ENCODE results near the gene FXYD5.

Gene FXYD5

GRCh38 chr19:35184267-35184666 is 29.7 kb downstream of the FXYD5 start:
- H3K4me3 ChIP-seq (replicated peaks; ENCODE audit: insufficient read depth, low read length), result no peak overlapping the region

GRCh38 chr19:35184884-35185283 is 30.3 kb downstream of the FXYD5 start:
- no peaks in the 10 kb centered on the region for H3K27me3 ChIP-seq (ENCODE audit: insufficient read depth, poor library complexity, severe bottlenecking)
- H3K27ac ChIP-seq (replicated peaks), result no peak overlapping the region
- no peak for TF ChIP-seq CTCF (IDR thresholded peaks at IDR 0.05; ENCODE audit: insufficient read depth, low read length)
- TF ChIP-seq SPI1 (IDR thresholded peaks at IDR 0.05; ENCODE audit: borderline replicate concordance, low read depth), result no peak
- no peak for TF ChIP-seq REST (IDR thresholded peaks at IDR 0.05; ENCODE audit: insufficient replicate concordance, low read depth)
- no peak for TF ChIP-seq GABPA (IDR thresholded peaks at IDR 0.05; ENCODE audit: low read depth)
- TF ChIP-seq POLR2AphosphoS5 (IDR thresholded peaks at IDR 0.05; ENCODE audit: low read depth), result no peak
- H3K4me3 ChIP-seq (replicated peaks; ENCODE audit: insufficient read depth, low read length), result no peak overlapping the region
- no peak for DNase-seq (ENCODE audit: low read depth in 1 of 2, low spot score in 1 of 2)

More at GRCh38 chr19:35184267-35184666, 29.7 kb downstream of the FXYD5 start:
- no peak for TF ChIP-seq POLR2AphosphoS5 (IDR thresholded peaks at IDR 0.05; ENCODE audit: low read depth)
- TF ChIP-seq GABPA (IDR thresholded peaks at IDR 0.05; ENCODE audit: low read depth), result no peak
- TF ChIP-seq CTCF (IDR thresholded peaks at IDR 0.05; ENCODE audit: insufficient read depth, low read length), result no peak
- no peak for TF ChIP-seq REST (IDR thresholded peaks at IDR 0.05; ENCODE audit: insufficient replicate concordance, low read depth)
- no peak for TF ChIP-seq SPI1 (IDR thresholded peaks at IDR 0.05; ENCODE audit: borderline replicate concordance, low read depth)
- no peaks in the 10 kb centered on the region for H3K27me3 ChIP-seq (ENCODE audit: insufficient read depth, poor library complexity, severe bottlenecking)
- H3K27ac ChIP-seq (replicated peaks), result no peak overlapping the region
- DNase-seq (ENCODE audit: low read depth in 1 of 2, low spot score in 1 of 2), result no peak

- H3K27me3 ChIP-seq (ENCODE audit: insufficient read depth, poor library complexity, severe bottlenecking), result no peaks in the 10 kb centered on the region
- no peak for TF ChIP-seq CTCF (IDR thresholded peaks at IDR 0.05; ENCODE audit: insufficient read depth, low read length)
- TF ChIP-seq SPI1 (IDR thresholded peaks at IDR 0.05; ENCODE audit: borderline replicate concordance, low read depth), result no peak
- no peak for TF ChIP-seq GABPA (IDR thresholded peaks at IDR 0.05; ENCODE audit: low read depth)
- no peak for TF ChIP-seq REST (IDR thresholded peaks at IDR 0.05; ENCODE audit: insufficient replicate concordance, low read depth)
- TF ChIP-seq POLR2AphosphoS5 (IDR thresholded peaks at IDR 0.05; ENCODE audit: low read depth), result no peak
- no peak overlapping the region for H3K4me3 ChIP-seq (replicated peaks; ENCODE audit: insufficient read depth, low read length)
- H3K27ac ChIP-seq (replicated peaks), result no peak overlapping the region
- DNase-seq (ENCODE audit: low read depth in 1 of 2, low spot score in 1 of 2), result no peak
These were observed 39.8 kb downstream of the FXYD5 start for GRCh38 chr19:35194012-35194984.
